Nephron progenitor cell (in vitro differentiated cells): Measurements from ENCODE around the gene YAP1.

Experiments
- DNase-seq: peaks from one replicate; pipeline ENCODE4 v3.0.0; 2021
- H3K27ac Mint-ChIP-seq: 2 replicates; pipeline ENCODE4 v1.8.0; 2021; ENCODE audit warnings: mild to moderate bottlenecking, moderate library complexity, mixed read lengths
- H3K27me3 Mint-ChIP-seq: 2 replicates; pipeline ENCODE4 v1.8.0; 2021; ENCODE audit warnings: mild to moderate bottlenecking, low read depth, mixed read lengths; ENCODE audit not compliant: poor library complexity
- H3K36me3 Mint-ChIP-seq: 2 replicates; pipeline ENCODE4 v1.8.0; 2021; ENCODE audit warnings: low read depth, mixed read lengths
- H3K4me1 Mint-ChIP-seq: 2 replicates; pipeline ENCODE4 v1.8.0; 2021; ENCODE audit warnings: mixed read lengths
- H3K4me3 Mint-ChIP-seq: 2 replicates; pipeline ENCODE4 v1.8.0; 2021; ENCODE audit warnings: mild to moderate bottlenecking, moderate library complexity, mixed read lengths
- H3K9me3 Mint-ChIP-seq: 2 replicates; pipeline ENCODE4 v1.8.0; 2021; ENCODE audit warnings: mild to moderate bottlenecking, moderate library complexity, mixed read lengths
- CTCF ChIP-seq: fragments of 200-600 bp; sonication (generic); IDR thresholded peaks from 2 replicates; pipeline ENCODE4 v1.5.0; 2021; ENCODE audit warnings: antibody characterized with exemption

The YAP1 gene

GRCh38 chr11:102117472-102118113, 7.3 kb downstream of the YAP1 start:
- Mint-ChIP-seq H3K9me3 (peaks cover 13% of the 10 kb centered on the region), H3K27me3 (no peaks in the 10 kb centered on the region), H3K4me3 (peak overlapping the region; percentile 98), H3K36me3 (peaks cover 34% of the 10 kb centered on the region), H3K4me1 (peaks cover 81% of the 10 kb centered on the region), H3K27ac (peak overlapping the region; percentile 95)
- TF ChIP-seq CTCF = no peak
- no peak for DNase-seq

- H3K4me1 Mint-ChIP-seq = peaks cover 72% of the 10 kb centered on the region
- H3K9me3 Mint-ChIP-seq = peaks cover 25% of the 10 kb centered on the region
- peaks cover 4% of the 10 kb centered on the region for H3K27me3 Mint-ChIP-seq
- peak overlapping the region; percentile 71 for H3K4me3 Mint-ChIP-seq
- no peak for TF ChIP-seq CTCF
- peaks cover 47% of the 10 kb centered on the region for H3K36me3 Mint-ChIP-seq
- peak overlapping the region; percentile 98 for H3K27ac Mint-ChIP-seq
- DNase-seq = peak; percentile 31
Observed at GRCh38 chr11:102118937-102119336, 8.7 kb downstream of the YAP1 start.

- DNase-seq = no peak
- H3K27ac Mint-ChIP-seq = peak overlapping the region; percentile 98
- peaks cover 68% of the 10 kb centered on the region for H3K4me1 Mint-ChIP-seq
- peaks cover 53% of the 10 kb centered on the region for H3K36me3 Mint-ChIP-seq
- H3K9me3 Mint-ChIP-seq = peaks cover 36% of the 10 kb centered on the region
- peak overlapping the region; percentile 71 for H3K4me3 Mint-ChIP-seq
- H3K27me3 Mint-ChIP-seq = peaks cover 4% of the 10 kb centered on the region
- no peak for TF ChIP-seq CTCF
Observed at GRCh38 chr11:102119997-102120396, 9.8 kb downstream of the YAP1 start.

GRCh38 chr11:102120437-102120973, 10.3 kb downstream of the YAP1 start:
- Mint-ChIP-seq H3K9me3 (peaks cover 41% of the 10 kb centered on the region), H3K27ac (peak overlapping the region; percentile 98), H3K4me1 (peaks cover 63% of the 10 kb centered on the region), H3K36me3 (peaks cover 58% of the 10 kb centered on the region), H3K4me3 (peak overlapping the region; percentile 71), H3K27me3 (peaks cover 4% of the 10 kb centered on the region)
- no peak for TF ChIP-seq CTCF
- DNase-seq = no peak

- Mint-ChIP-seq H3K36me3 (peaks cover 65% of the 10 kb centered on the region), H3K27me3 (peaks cover 4% of the 10 kb centered on the region), H3K4me1 (peaks cover 54% of the 10 kb centered on the region), H3K4me3 (no peak overlapping the region), H3K9me3 (peaks cover 49% of the 10 kb centered on the region), H3K27ac (peak overlapping the region; percentile 71)
- no peak for DNase-seq
- TF ChIP-seq CTCF = no peak
Observed at GRCh38 chr11:102121329-102121728, 11.1 kb downstream of the YAP1 start.

GRCh38 chr11:102134597-102134996, 24.4 kb downstream of the YAP1 start:
- Mint-ChIP-seq H3K4me3 (no peak overlapping the region), H3K27ac (no peak overlapping the region), H3K9me3 (peaks cover 23% of the 10 kb centered on the region), H3K4me1 (peaks cover 9% of the 10 kb centered on the region), H3K36me3 (peaks cover 91% of the 10 kb centered on the region), H3K27me3 (peaks cover 3% of the 10 kb centered on the region)
- TF ChIP-seq CTCF = no peak
- no peak for DNase-seq
